Neural cell (in vitro differentiated cells): ENCODE results near the gene SLC35E1. TPM values are rescaled to one million over a fixed set of nuclear protein-coding genes. Genes with fewer than 3 reads are reported as not detected.
A peak's percentile ranks its signal among the peaks of the same experiment; 100 is the strongest.

Experiments used
- H2AFZ ChIP-seq: fragments of 200-600, 300-800 bp; sonication (generic), shearing (Covaris generic); 2 replicates; pipeline ENCODE4 v1.6.0; 2014; ENCODE audit warnings: low read depth, mild to moderate bottlenecking, antibody characterized with exemption, low read length, moderate library complexity
- H3F3A ChIP-seq: fragments of 200-600 bp; shearing (Covaris generic); 2 replicates; pipeline ENCODE4 v1.6.1; 2016; ENCODE audit warnings: mild to moderate bottlenecking, moderate library complexity, mixed read lengths, antibody characterized with exemption, low read length; ENCODE audit not compliant: insufficient read depth, poor library complexity, severe bottlenecking
- H3K27ac ChIP-seq: fragments of 200-600, 300-800 bp; sonication (generic), shearing (Covaris generic); 2 replicates; pipeline ENCODE4 v1.5.1; 2014; ENCODE audit warnings: mild to moderate bottlenecking, low read length, moderate library complexity
- H3K27me3 ChIP-seq: fragments of 300-800, 200-600 bp; sonication (generic), shearing (Covaris generic); 2 replicates; pipeline ENCODE4 v1.6.0; 2014; ENCODE audit warnings: mild to moderate bottlenecking, low read depth, low read length, moderate library complexity; ENCODE audit not compliant: insufficient read depth
- H3K36me3 ChIP-seq: fragments of 300-800, 200-600 bp; sonication (generic), shearing (Covaris generic); 2 replicates; pipeline ENCODE4 v1.5.1; 2014; ENCODE audit warnings: mild to moderate bottlenecking, antibody characterized with exemption, low read length, moderate library complexity; ENCODE audit not compliant: insufficient read depth
- H3K4me2 ChIP-seq: fragments of 300-800, 200-600 bp; sonication (generic), shearing (Covaris generic); 2 replicates; pipeline ENCODE4 v1.6.0; 2014; ENCODE audit warnings: mild to moderate bottlenecking, low read length
- H3K4me3 ChIP-seq: fragments of 300-800, 200-600 bp; sonication (generic), shearing (Covaris generic); 2 replicates; pipeline ENCODE4 v1.5.1; 2014; ENCODE audit warnings: mild to moderate bottlenecking, low read length, moderate library complexity
- H3K79me2 ChIP-seq: fragments of 200-600 bp; shearing (Covaris generic); replicated peaks from 2 replicates; pipeline ENCODE4 v1.6.0; 2014; ENCODE audit warnings: mild to moderate bottlenecking, low read length, moderate library complexity; ENCODE audit not compliant: insufficient read depth
- H3K9ac ChIP-seq: fragments of 300-800, 200-600 bp; sonication (generic), shearing (Covaris generic); 2 replicates; pipeline ENCODE4 v1.6.1; 2016; ENCODE audit warnings: mild to moderate bottlenecking, low read length, mixed read lengths
- H3K9me2 ChIP-seq: fragments of 200-600 bp; shearing (Covaris generic); 2 replicates; pipeline ENCODE4 v1.6.1; 2016; ENCODE audit warnings: mild to moderate bottlenecking, low read length, mixed read lengths; ENCODE audit not compliant: insufficient read depth
- H3K9me3 ChIP-seq: fragments of 200-600, 300-800 bp; sonication (generic), shearing (Covaris generic); 2 replicates; pipeline ENCODE4 v1.6.1; 2016; ENCODE audit warnings: mild to moderate bottlenecking, mixed run types, low read length, moderate library complexity, mixed read lengths
- H4K20me1 ChIP-seq: fragments of 200-600 bp; shearing (Covaris generic); 2 replicates; pipeline ENCODE4 v1.6.1; 2016; ENCODE audit warnings: mild to moderate bottlenecking, mixed run types; ENCODE audit not compliant: insufficient read depth
- EP300 ChIP-seq: fragments of 450-650 bp; conservative IDR thresholded peaks from 2 replicates; pipeline ENCODE4 v1.6.1; 2014; ENCODE audit warnings: antibody characterized with exemption, mild to moderate bottlenecking, moderate library complexity; ENCODE audit not compliant: poor library complexity, severe bottlenecking
- EZH2 ChIP-seq: fragments of 200-600, 300-800 bp; shearing (Covaris generic), sonication (generic); IDR thresholded peaks from 2 replicates; pipeline ENCODE4 v1.6.1; 2014; ENCODE audit warnings: antibody characterized with exemption, low read length, borderline replicate concordance, mild to moderate bottlenecking; ENCODE audit not compliant: insufficient read depth, poor library complexity, severe bottlenecking
- MXI1 ChIP-seq: fragments of 450-650 bp; conservative IDR thresholded peaks from 2 replicates; pipeline ENCODE4 v1.6.1; 2014; ENCODE audit warnings: antibody characterized with exemption, mild to moderate bottlenecking; ENCODE audit not compliant: poor library complexity, severe bottlenecking
- POLR2AphosphoS5 ChIP-seq: IDR thresholded peaks from 2 replicates; pipeline ENCODE4 v1.6.1; 2012
- RAD21 ChIP-seq: fragments of 450-650 bp; conservative IDR thresholded peaks from 2 replicates; pipeline ENCODE4 v1.6.1; 2014; ENCODE audit warnings: antibody characterized with exemption, mild to moderate bottlenecking, moderate library complexity
- REST ChIP-seq: IDR thresholded peaks from 2 replicates; pipeline ENCODE4 v1.6.1; 2012; ENCODE audit warnings: borderline replicate concordance
- SMC3 ChIP-seq: fragments of 450-650 bp; conservative IDR thresholded peaks from 2 replicates; pipeline ENCODE4 v1.6.1; 2014; ENCODE audit warnings: antibody characterized with exemption, mild to moderate bottlenecking, moderate library complexity; ENCODE audit not compliant: poor library complexity
- TAF1 ChIP-seq: IDR thresholded peaks from 2 replicates; pipeline ENCODE4 v1.6.1; 2012; ENCODE audit warnings: low read depth
- polyA plus RNA-seq: library from polyadenylated mRNA; depleted of rRNA; stranded (reverse); fragments of >200 nt; gene quantifications from 2 replicates; pipeline ENCODE4 v1.2.3, GENCODE V29; 2014
- TF ChIP-seq, protein P1 (sequence below): fragments of 450-650 bp; IDR thresholded peaks from 2 replicates; pipeline ENCODE4 v1.5.1; 2014; ENCODE audit warnings: antibody characterized with exemption, mild to moderate bottlenecking, moderate library complexity; ENCODE audit not compliant: poor library complexity, severe bottlenecking

Gene SLC35E1
- polyA plus RNA-seq, 1 donor from 2014 or later: 23.9 TPM

GRCh38 chr19:16575282-16575681 is 3.1 kb upstream of the SLC35E1 start:
- H3K9me2 ChIP-seq: no peaks in the 10 kb centered on the region
- no peaks in the 10 kb centered on the region for H3K9me3 ChIP-seq
- no peaks in the 10 kb centered on the region for H3F3A ChIP-seq
- H3K27ac ChIP-seq: no peak overlapping the region
- no peaks in the 10 kb centered on the region for H3K36me3 ChIP-seq
- H3K27me3 ChIP-seq: no peaks in the 10 kb centered on the region
- H3K79me2 ChIP-seq: peaks cover 45% of the 10 kb centered on the region
- no peak overlapping the region for H2AFZ ChIP-seq
- H3K4me2 ChIP-seq: no peak overlapping the region
- H3K9ac ChIP-seq: no peak overlapping the region
- no peaks in the 10 kb centered on the region for H4K20me1 ChIP-seq
- H3K4me3 ChIP-seq: no peak overlapping the region
- TF ChIP-seq SMC3 (no peak), RAD21 (no peak), EP300 (no peak), REST (no peak), EZH2 (no peak), MXI1 (no peak), POLR2AphosphoS5 (no peak), TAF1 (no peak)
- TF ChIP-seq, protein P1, sequence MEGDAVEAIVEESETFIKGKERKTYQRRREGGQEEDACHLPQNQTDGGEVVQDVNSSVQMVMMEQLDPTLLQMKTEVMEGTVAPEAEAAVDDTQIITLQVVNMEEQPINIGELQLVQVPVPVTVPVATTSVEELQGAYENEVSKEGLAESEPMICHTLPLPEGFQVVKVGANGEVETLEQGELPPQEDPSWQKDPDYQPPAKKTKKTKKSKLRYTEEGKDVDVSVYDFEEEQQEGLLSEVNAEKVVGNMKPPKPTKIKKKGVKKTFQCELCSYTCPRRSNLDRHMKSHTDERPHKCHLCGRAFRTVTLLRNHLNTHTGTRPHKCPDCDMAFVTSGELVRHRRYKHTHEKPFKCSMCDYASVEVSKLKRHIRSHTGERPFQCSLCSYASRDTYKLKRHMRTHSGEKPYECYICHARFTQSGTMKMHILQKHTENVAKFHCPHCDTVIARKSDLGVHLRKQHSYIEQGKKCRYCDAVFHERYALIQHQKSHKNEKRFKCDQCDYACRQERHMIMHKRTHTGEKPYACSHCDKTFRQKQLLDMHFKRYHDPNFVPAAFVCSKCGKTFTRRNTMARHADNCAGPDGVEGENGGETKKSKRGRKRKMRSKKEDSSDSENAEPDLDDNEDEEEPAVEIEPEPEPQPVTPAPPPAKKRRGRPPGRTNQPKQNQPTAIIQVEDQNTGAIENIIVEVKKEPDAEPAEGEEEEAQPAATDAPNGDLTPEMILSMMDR: no peak

- Histone ChIP-seq H3F3A (no peaks in the 10 kb centered on the region), H3K9me2 (no peaks in the 10 kb centered on the region), H3K79me2 (peaks cover 40% of the 10 kb centered on the region), H2AFZ (no peak overlapping the region), H3K27me3 (no peaks in the 10 kb centered on the region), H4K20me1 (no peaks in the 10 kb centered on the region), H3K36me3 (no peaks in the 10 kb centered on the region), H3K4me3 (peak overlapping the region; percentile 94), H3K9me3 (no peaks in the 10 kb centered on the region), H3K27ac (no peak overlapping the region), H3K4me2 (peak overlapping the region; percentile 52), H3K9ac (peak overlapping the region; percentile 10)
- TF ChIP-seq TAF1: no peak
- TF ChIP-seq RAD21: no peak
- TF ChIP-seq REST: no peak
- no peak for TF ChIP-seq EZH2
- TF ChIP-seq EP300: no peak
- TF ChIP-seq, protein P1: no peak
- no peak for TF ChIP-seq SMC3
- no peak for TF ChIP-seq MXI1
- no peak for TF ChIP-seq POLR2AphosphoS5
Observed at GRCh38 chr19:16573925-16574324, 1.7 kb upstream of the SLC35E1 start.
